ENCODE data around the gene GPATCH2L.

GPATCH2L gene

GRCh38 chr14:76257111-76257803 is 105.5 kb downstream of the GPATCH2L start:
- DNase-seq (ENCODE audit: low read depth) = no peak

- no peak for DNase-seq (ENCODE audit: low read depth)
Measured at GRCh38 chr14:76257842-76258397, 106.2 kb downstream of the GPATCH2L start.

GRCh38 chr14:76259029-76259735 is 107.5 kb downstream of the GPATCH2L start:
- DNase-seq (ENCODE audit: low read depth) = no peak

DNA sequence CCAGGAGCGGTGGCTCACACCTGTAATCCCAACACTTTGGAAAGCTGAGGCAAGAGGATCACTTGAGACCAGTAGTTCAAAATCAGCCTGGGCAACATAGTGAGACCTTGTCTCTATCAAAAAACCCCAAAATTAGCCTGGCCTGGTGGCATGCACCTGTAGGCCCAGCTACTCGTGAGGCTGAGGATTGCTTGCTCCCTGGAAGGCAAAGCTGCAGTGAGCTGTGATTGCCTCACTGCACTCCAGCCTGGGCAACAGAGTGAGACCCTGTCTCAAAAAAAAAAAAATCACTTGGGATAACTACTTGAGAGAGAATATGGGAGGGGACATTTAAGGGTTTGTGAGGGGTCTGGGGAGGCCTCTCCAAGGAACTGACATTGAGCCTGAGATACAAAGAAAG is 109.0 kb downstream of the GPATCH2L start:
- no peak for DNase-seq (ENCODE audit: low read depth)

GRCh38 chr14:76261371-76261811 is 109.7 kb downstream of the GPATCH2L start:
- no peak for DNase-seq (ENCODE audit: low read depth)

DNA sequence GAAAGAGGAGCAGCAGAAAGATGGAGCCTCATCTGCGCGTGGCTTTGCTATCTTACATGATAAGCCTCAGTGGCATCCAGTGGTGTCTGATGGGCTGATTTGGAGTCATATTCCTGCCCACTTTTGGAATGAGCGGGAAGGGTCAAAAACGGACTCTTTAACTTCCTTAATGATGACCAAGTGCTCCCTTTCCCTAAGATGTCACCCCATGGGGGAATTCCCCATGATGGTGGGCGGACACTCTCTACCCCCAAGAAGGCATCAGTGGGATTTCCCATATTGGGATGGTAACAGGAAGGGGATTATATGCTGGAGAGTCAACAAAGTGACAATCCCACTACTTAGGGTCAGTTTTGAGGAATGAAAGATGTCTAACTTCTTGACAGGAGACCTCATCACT is 110.9 kb downstream of the GPATCH2L start:
- DNase-seq (ENCODE audit: low read depth) = no peak
